Neuronal stem cell (in vitro differentiated cells): ENCODE data around the gene RPL7A.
A peak's percentile ranks its signal among the peaks of the same experiment; 100 is the strongest.

ENCODE experiments used
- DNase-seq: peaks from one replicate; pipeline ENCODE4 v3.0.0-alpha.2; 2013; ENCODE audit warnings: low spot score
- H2AFZ ChIP-seq: one replicate; pipeline ENCODE4 v1.6.1; 2013; ENCODE audit warnings: mild to moderate bottlenecking, low read length, inconsistent platforms
- H2AK5ac ChIP-seq: 2 replicates; pipeline ENCODE4 v1.6.1; 2013; ENCODE audit warnings: low read depth, mild to moderate bottlenecking, inconsistent platforms, low read length, moderate library complexity, mixed read lengths
- H2BK120ac ChIP-seq: 2 replicates; pipeline ENCODE4 v1.6.1; 2013; ENCODE audit warnings: low read depth, mild to moderate bottlenecking, inconsistent platforms, low read length, moderate library complexity, mixed read lengths
- H2BK12ac ChIP-seq: one replicate; pipeline ENCODE4 v1.6.1; 2013; ENCODE audit warnings: low read length, inconsistent platforms
- H2BK15ac ChIP-seq: 2 replicates; pipeline ENCODE4 v1.6.1; 2013; ENCODE audit warnings: mild to moderate bottlenecking, low read length, inconsistent platforms, mixed read lengths
- H2BK5ac ChIP-seq: one replicate; pipeline ENCODE4 v1.6.1; 2013; ENCODE audit warnings: inconsistent platforms, mild to moderate bottlenecking, low read length, moderate library complexity
- H3K14ac ChIP-seq: one replicate; pipeline ENCODE4 v1.6.1; 2013; ENCODE audit warnings: low read length, inconsistent platforms
- H3K18ac ChIP-seq: 2 replicates; pipeline ENCODE4 v1.6.1; 2013; ENCODE audit warnings: low read length, inconsistent platforms
- H3K23ac ChIP-seq: 2 replicates; pipeline ENCODE4 v1.6.1; 2013; ENCODE audit warnings: low read depth, mild to moderate bottlenecking, mixed read lengths, low read length, inconsistent platforms; ENCODE audit not compliant: poor library complexity
- H3K27ac ChIP-seq: replicated peaks from 3 replicates; pipeline ENCODE4 v1.5.1; 2013; ENCODE audit warnings: low read length, inconsistent platforms
- H3K27me3 ChIP-seq, 3 experiments: 2 replicates each; pipeline ENCODE4 v1.6.1; 2013; ENCODE audit warnings: low read length in 3 of 3, mild to moderate bottlenecking in 2 of 3, inconsistent platforms in 1 of 3, low read depth in 1 of 3, mixed read lengths in 1 of 3, moderate library complexity in 1 of 3; ENCODE audit not compliant: control insufficient read depth in 3 of 3, insufficient read depth in 3 of 3
- H3K36me3 ChIP-seq, 2 donors: replicated peaks in 1 of 2; 2 replicates each; pipeline ENCODE4 v1.6.1; 2013; ENCODE audit warnings: low read length in 2 of 2; ENCODE audit not compliant: control insufficient read depth in 2 of 2, insufficient read depth in 2 of 2
- H3K4ac ChIP-seq: 2 replicates; pipeline ENCODE4 v1.6.1; 2013; ENCODE audit warnings: inconsistent platforms, mild to moderate bottlenecking, low read length, moderate library complexity
- H3K4me1 ChIP-seq, 2 donors: 1 replicate in 1 of 2; 2 replicates in 1 of 2; pipeline ENCODE4 v1.6.1; 2013; ENCODE audit warnings: low read length in 2 of 2, low read depth in 1 of 2; ENCODE audit not compliant: control insufficient read depth in 2 of 2, insufficient read depth in 1 of 2
- H3K4me2 ChIP-seq: one replicate; pipeline ENCODE4 v1.6.1; 2013; ENCODE audit warnings: mild to moderate bottlenecking, low read length, inconsistent platforms; ENCODE audit not compliant: insufficient read depth, poor library complexity, severe bottlenecking
- H3K4me3 ChIP-seq, 2 donors: 2 replicates each; pipeline ENCODE4 v1.5.1; 2013; ENCODE audit warnings: low read length in 2 of 2, mild to moderate bottlenecking in 2 of 2, inconsistent platforms in 1 of 2, moderate library complexity in 1 of 2
- H3K79me1 ChIP-seq: one replicate; pipeline ENCODE4 v1.6.1; 2013; ENCODE audit warnings: low read depth, mild to moderate bottlenecking, inconsistent platforms, low read length, moderate library complexity
- H3K9ac ChIP-seq: one replicate; pipeline ENCODE4 v1.6.1; 2013; ENCODE audit warnings: mild to moderate bottlenecking, low read depth, low read length, inconsistent platforms; ENCODE audit not compliant: poor library complexity
- H3K9me3 ChIP-seq, 2 donors: replicated peaks in 1 of 2; 2 replicates each; pipeline versions ENCODE3 to v1.6.1; 2013; ENCODE audit warnings: low read length in 2 of 2, mild to moderate bottlenecking in 2 of 2, inconsistent platforms in 1 of 2, low read depth in 1 of 2, mixed read lengths in 1 of 2, moderate library complexity in 1 of 2; ENCODE audit not compliant: control insufficient read depth in 2 of 2, insufficient read depth in 1 of 2
- H4K8ac ChIP-seq: one replicate; pipeline ENCODE4 v1.6.1; 2013; ENCODE audit warnings: low read depth, mild to moderate bottlenecking, inconsistent platforms, low read length, moderate library complexity
- H4K91ac ChIP-seq: one replicate; pipeline ENCODE4 v1.6.1; 2013; ENCODE audit warnings: low read length, low read depth, mild to moderate bottlenecking, inconsistent platforms; ENCODE audit not compliant: poor library complexity
- WGBS, 2 donors: extraction: QIAGEN DNeasy Blood & Tissue Kit; methylation state at CpG; one replicate each; pipeline ENCODE4 v1.1.7; 2013; ENCODE audit warnings: missing lambda C conversion rate in 2 of 2, mixed read lengths in 1 of 2; ENCODE audit not compliant: insufficient read length in 2 of 2, insufficient replicate concordance in 1 of 2; ENCODE audit errors: extremely low coverage in 2 of 2; 5-methylcytosine and 5-hydroxymethylcytosine counted together

Gene RPL7A

DNA sequence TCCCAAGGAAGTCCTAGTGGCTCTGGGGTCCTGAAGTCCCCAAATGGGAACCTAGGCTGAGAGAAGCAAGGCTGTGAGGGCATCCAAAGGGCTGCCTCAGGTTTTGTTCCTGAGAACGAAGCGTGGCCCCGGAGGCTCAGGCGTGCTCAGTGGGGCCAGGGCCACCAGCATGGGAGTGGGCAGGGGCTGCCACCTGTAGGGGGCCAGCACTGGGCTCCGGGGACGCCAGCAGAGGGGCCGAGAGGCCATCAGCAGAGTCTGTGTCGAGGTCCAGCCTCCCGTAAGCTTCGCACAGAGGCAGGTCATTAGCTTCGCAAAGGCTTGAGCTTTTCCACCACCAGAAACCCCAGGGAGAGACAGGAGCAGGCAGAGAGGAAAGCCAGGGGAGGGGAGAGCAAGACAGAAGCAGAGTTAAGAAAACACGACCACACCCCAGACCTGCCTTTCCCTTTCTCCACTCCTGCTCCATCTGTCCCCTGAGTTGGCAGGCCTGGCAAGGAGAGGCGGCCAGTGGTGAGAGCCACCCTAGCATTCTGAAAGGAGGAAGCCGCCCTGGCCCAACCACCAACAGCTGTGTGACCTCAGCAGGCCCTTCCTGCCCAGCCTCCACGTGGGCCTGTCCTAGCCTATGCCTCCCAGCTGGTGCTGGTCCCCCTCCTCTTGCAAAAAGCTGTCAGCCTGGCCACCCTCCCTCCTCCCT is 6.5 kb upstream of the RPL7A start:
- Histone ChIP-seq H3K4me3 (no peak overlapping the region), H3K23ac (no peak overlapping the region), H3K36me3 (peaks cover 72 to 86% of the 10 kb centered on the region in 2 donors), H3K9ac (no peak overlapping the region), H3K4me1 (peaks cover 2 to 4% of the 10 kb centered on the region in 2 donors), H2BK12ac (no peak overlapping the region), H3K4ac (no peak overlapping the region), H4K8ac (no peak overlapping the region), H3K27ac (no peak overlapping the region), H4K91ac (no peak overlapping the region), H2BK120ac (no peak overlapping the region), H3K14ac (no peak overlapping the region), H3K18ac (no peak overlapping the region), H2BK5ac (no peak overlapping the region), H2AFZ (no peak overlapping the region), H3K79me1 (peaks cover 14% of the 10 kb centered on the region), H2AK5ac (no peak overlapping the region), H3K27me3 (no peaks in the 10 kb centered on the region), H3K9me3 (no peaks in the 10 kb centered on the region), H3K4me2 (no peak overlapping the region), H2BK15ac (no peak overlapping the region)
- no peak for DNase-seq
- WGBS, 2 donors, result no CpG with 5 or more reads among the region's 15 CpGs

DNA sequence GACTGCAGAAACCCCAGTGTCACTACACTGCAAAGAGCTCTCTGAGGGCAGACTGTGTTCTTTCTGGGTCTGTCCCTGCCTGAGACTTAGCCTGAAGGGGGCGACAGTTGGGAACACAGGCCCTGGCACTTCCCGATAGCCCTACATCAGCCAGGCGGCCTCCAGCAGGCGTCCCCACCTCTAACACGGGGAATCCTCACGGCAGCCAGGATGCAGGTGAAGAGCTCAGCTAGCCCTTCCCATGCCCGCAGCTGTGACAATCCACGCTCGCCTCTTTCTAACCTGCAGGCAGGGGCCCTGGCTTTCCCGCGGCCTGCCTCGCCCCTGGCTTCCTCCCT is 6.0 kb upstream of the RPL7A start:
- WGBS, 2 donors, result no CpG with 5 or more reads among the region's 12 CpGs

GRCh38 chr9:133342570-133342969 is 5.4 kb upstream of the RPL7A start:
- Histone ChIP-seq H2BK5ac (no peak overlapping the region), H3K27me3 (no peaks in the 10 kb centered on the region), H2AFZ (no peak overlapping the region), H3K18ac (no peak overlapping the region), H3K9me3 (no peaks in the 10 kb centered on the region), H3K4ac (no peak overlapping the region), H4K91ac (no peak overlapping the region), H3K36me3 (peaks cover 72 to 86% of the 10 kb centered on the region in 2 donors), H4K8ac (no peak overlapping the region), H3K4me1 (peaks cover 4 to 6% of the 10 kb centered on the region in 2 donors), H3K14ac (no peak overlapping the region), H3K4me2 (no peak overlapping the region), H2BK15ac (no peak overlapping the region), H2BK120ac (no peak overlapping the region), H3K79me1 (peaks cover 20% of the 10 kb centered on the region), H3K4me3 (no peak overlapping the region), H3K23ac (no peak overlapping the region), H3K9ac (no peak overlapping the region), H3K27ac (no peak overlapping the region), H2AK5ac (no peak overlapping the region), H2BK12ac (no peak overlapping the region)
- WGBS, 2 donors, result no CpG with 5 or more reads among the region's 11 CpGs
- no peak for DNase-seq

More for the DNA sequence above, 6.0 kb upstream of the RPL7A start:
- Histone ChIP-seq H3K9ac (no peak overlapping the region), H2BK120ac (no peak overlapping the region), H3K36me3 (peaks cover 72 to 87% of the 10 kb centered on the region in 2 donors), H3K27me3 (no peaks in the 10 kb centered on the region), H3K18ac (no peak overlapping the region), H2AFZ (no peak overlapping the region), H2AK5ac (no peak overlapping the region), H3K14ac (no peak overlapping the region), H2BK15ac (no peak overlapping the region), H3K4me3 (no peak overlapping the region), H2BK12ac (no peak overlapping the region), H3K4me1 (peaks cover 4 to 6% of the 10 kb centered on the region in 2 donors), H3K23ac (no peak overlapping the region), H4K8ac (no peak overlapping the region), H3K79me1 (peaks cover 19% of the 10 kb centered on the region), H3K9me3 (no peaks in the 10 kb centered on the region), H4K91ac (no peak overlapping the region), H3K27ac (no peak overlapping the region), H3K4ac (no peak overlapping the region), H2BK5ac (no peak overlapping the region), H3K4me2 (no peak overlapping the region)
- no peak for DNase-seq

DNA sequence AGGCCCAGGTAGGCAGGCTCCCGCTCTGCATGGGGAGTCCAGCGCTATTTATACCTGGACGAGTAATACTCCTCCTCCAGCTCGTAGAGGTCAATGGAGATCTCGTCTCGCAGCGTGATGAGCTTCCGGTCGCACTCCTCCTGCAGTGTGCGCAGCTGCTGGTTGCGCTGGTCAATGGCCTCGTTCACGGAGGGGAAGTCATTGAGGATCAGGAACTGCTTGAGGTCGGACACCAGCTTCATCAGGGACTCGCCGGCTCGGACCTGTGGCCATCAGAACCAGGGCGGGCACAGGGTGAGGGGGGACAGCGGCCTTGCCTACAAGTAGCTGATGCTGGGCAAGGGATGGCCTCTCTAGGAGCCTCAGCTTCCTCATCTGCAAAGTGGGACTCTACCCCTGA is 3.9 kb upstream of the RPL7A start:
- Histone ChIP-seq H4K8ac (no peak overlapping the region), H3K14ac (no peak overlapping the region), H3K79me1 (peaks cover 24% of the 10 kb centered on the region), H2BK12ac (no peak overlapping the region), H2BK5ac (no peak overlapping the region), H3K4me1 (peaks cover 5 to 8% of the 10 kb centered on the region in 2 donors), H3K27me3 (no peaks in the 10 kb centered on the region), H2BK120ac (no peak overlapping the region), H3K9ac (no peak overlapping the region), H3K4ac (no peak overlapping the region), H3K9me3 (no peaks in the 10 kb centered on the region), H3K23ac (peak overlapping the region; percentile 1), H2BK15ac (no peak overlapping the region), H3K36me3 (peaks cover 69 to 81% of the 10 kb centered on the region in 2 donors), H3K18ac (no peak overlapping the region), H3K4me3 (no peak overlapping the region), H2AFZ (no peak overlapping the region), H2AK5ac (no peak overlapping the region), H4K91ac (no peak overlapping the region), H3K27ac (no peak overlapping the region), H3K4me2 (no peak overlapping the region)
- DNase-seq, result no peak
- WGBS, 2 donors, result no CpG with 5 or more reads among the region's 19 CpGs
